Liver (tissue), 9 donors: ENCODE measurements around the gene JAKMIP2. TPM values are rescaled to one million over a fixed set of nuclear protein-coding genes. Genes with fewer than 3 reads are reported as not detected.

ENCODE experiments used
- DNase-seq: peaks from one replicate; pipeline ENCODE4 v3.0.0-alpha.2; 2017; ENCODE audit warnings: low spot score
- H3K27ac ChIP-seq, 2 donors: one replicate each; pipeline ENCODE4 v1.7.0; 2013; ENCODE audit warnings: inconsistent platforms in 2 of 2, low read length in 2 of 2, control low read depth in 1 of 2, low read depth in 1 of 2, mild to moderate bottlenecking in 1 of 2
- H3K27me3 ChIP-seq, 4 donors: one replicate each; pipeline versions ENCODE4 v1.6.1 to v1.7.0; 2013; ENCODE audit warnings: low read length in 3 of 4, inconsistent platforms in 1 of 4, mild to moderate bottlenecking in 1 of 4, moderate library complexity in 1 of 4; ENCODE audit not compliant: control insufficient read depth in 4 of 4, insufficient read depth in 4 of 4
- H3K36me3 ChIP-seq, 4 donors: one replicate each; pipeline versions ENCODE4 v1.6.1 to v1.7.0; 2013; ENCODE audit warnings: low read length in 3 of 4, mild to moderate bottlenecking in 3 of 4, low read depth in 1 of 4, moderate library complexity in 1 of 4; ENCODE audit not compliant: control insufficient read depth in 4 of 4, insufficient read depth in 3 of 4
- H3K4me1 ChIP-seq, 4 donors: one replicate each; pipeline versions ENCODE4 v1.6.1 to v1.7.0; 2013; ENCODE audit warnings: low read length in 3 of 4, mild to moderate bottlenecking in 3 of 4, moderate library complexity in 1 of 4; ENCODE audit not compliant: control insufficient read depth in 4 of 4, insufficient read depth in 4 of 4
- H3K4me3 ChIP-seq, 3 donors: one replicate each; pipeline versions ENCODE4 v1.6.1 to v1.7.0; 2013; ENCODE audit warnings: low read length in 3 of 3, control low read depth in 1 of 3, low read depth in 1 of 3, mild to moderate bottlenecking in 1 of 3
- H3K9ac ChIP-seq, 2 donors: one replicate each; pipeline ENCODE4 v1.7.0; 2013; ENCODE audit warnings: low read length in 2 of 2, mild to moderate bottlenecking in 2 of 2, moderate library complexity in 2 of 2, control low read depth in 1 of 2, low read depth in 1 of 2
- H3K9me3 ChIP-seq, 4 donors: one replicate each; pipeline versions ENCODE4 v1.6.1 to v1.7.0; 2013; ENCODE audit warnings: low read length in 3 of 4; ENCODE audit not compliant: control insufficient read depth in 4 of 4
- EGR1 ChIP-seq, 2 donors: IDR thresholded peaks; 2 replicates each; pipeline ENCODE4 v1.6.1; 2016 to 2018; ENCODE audit warnings: antibody characterized with exemption in 2 of 2, low read depth in 2 of 2
- FOXA1 ChIP-seq: IDR thresholded peaks from 2 replicates; pipeline ENCODE4 v1.6.1; 2016; ENCODE audit warnings: antibody characterized with exemption
- FOXA2 ChIP-seq: IDR thresholded peaks from 2 replicates; pipeline ENCODE4 v1.6.1; 2016; ENCODE audit warnings: antibody characterized with exemption
- GABPA ChIP-seq, 2 donors: IDR thresholded peaks in 1 of 2; conservative IDR thresholded peaks in 1 of 2; 2 replicates each; pipeline ENCODE4 v1.6.1; 2016; ENCODE audit warnings: antibody characterized with exemption in 2 of 2, mild to moderate bottlenecking in 1 of 2, moderate library complexity in 1 of 2
- HNF4G ChIP-seq: IDR thresholded peaks from 2 replicates; pipeline ENCODE4 v1.6.1; 2016; ENCODE audit warnings: antibody characterized with exemption
- JUND ChIP-seq, 2 donors: IDR thresholded peaks; 2 replicates each; pipeline ENCODE4 v1.6.1; 2016; ENCODE audit warnings: antibody characterized with exemption in 2 of 2
- MAX ChIP-seq: IDR thresholded peaks from 2 replicates; pipeline ENCODE4 v1.6.1; 2016; ENCODE audit warnings: antibody characterized with exemption
- NR2F2 ChIP-seq: IDR thresholded peaks from 2 replicates; pipeline ENCODE4 v1.6.1; 2016; ENCODE audit warnings: antibody characterized with exemption
- RAD21 ChIP-seq, 2 donors: IDR thresholded peaks; 2 replicates each; pipeline ENCODE4 v1.6.1; 2016; ENCODE audit warnings: antibody characterized with exemption in 2 of 2, mild to moderate bottlenecking in 2 of 2
- REST ChIP-seq: IDR thresholded peaks from 2 replicates; pipeline ENCODE4 v1.6.1; 2016; ENCODE audit warnings: antibody characterized with exemption, mild to moderate bottlenecking
- RXRA ChIP-seq, 2 donors: IDR thresholded peaks; 2 replicates each; pipeline ENCODE4 v1.6.1; 2017 to 2018; ENCODE audit warnings: antibody characterized with exemption in 2 of 2, mild to moderate bottlenecking in 1 of 2
- SP1 ChIP-seq: IDR thresholded peaks from 2 replicates; pipeline ENCODE4 v1.6.1; 2018; ENCODE audit warnings: antibody characterized with exemption, mild to moderate bottlenecking
- TAF1 ChIP-seq: conservative IDR thresholded peaks from 2 replicates; pipeline ENCODE4 v1.6.1; 2016; ENCODE audit warnings: antibody characterized with exemption, mild to moderate bottlenecking
- YY1 ChIP-seq: IDR thresholded peaks from 2 replicates; pipeline ENCODE4 v1.6.1; 2016; ENCODE audit warnings: antibody characterized with exemption, mild to moderate bottlenecking
- ZBTB33 ChIP-seq: IDR thresholded peaks from 2 replicates; pipeline ENCODE4 v1.6.1; 2016; ENCODE audit warnings: antibody characterized with exemption
- WGBS: extraction: QIAGEN DNeasy Blood & Tissue Kit; methylation state at CpG from one replicate; pipeline ENCODE4 v1.1.7; 2013; 5-methylcytosine and 5-hydroxymethylcytosine counted together
- polyA plus RNA-seq, 2 donors: library from polyadenylated mRNA; stranded (reverse) in 1 of 2; unstranded in 1 of 2; fragments of 200-250 nt in 1 of 2; fragments of >200 nt in 1 of 2; fragmentation: Nextera tagmentation in 1 of 2; extraction: Ambion mirVana in 1 of 2; gene quantifications; one replicate each; pipeline versions ENCODE4 v1.2.1 to v1.2.3, GENCODE V29; 2013 to 2015
- total RNA-seq, 2 donors: library from RNA; depleted of rRNA; stranded (reverse); fragments of >200 nt; gene quantifications; one replicate each; pipeline ENCODE4 v1.2.3, GENCODE V29; 2014
- TF ChIP-seq, protein P1 (sequence below): fragments of 150-350 bp; IDR thresholded peaks from 2 replicates; pipeline ENCODE4 v1.5.1; 2017; ENCODE audit warnings: improper control_type of control experiment, low read depth, low read length; ENCODE audit not compliant: missing input control
- TF ChIP-seq, protein P2 (sequence below): IDR thresholded peaks from 2 replicates; pipeline ENCODE4 v1.6.1; 2016; ENCODE audit warnings: antibody characterized with exemption
- donor health status: healthy.
- donor health status: healthy.
- donor health status: healthy.
- donor health status: healthy.
- donor health status: healthy.

The JAKMIP2 gene
- total and polyA plus RNA-seq, 4 donors = 0.06 to 0.38 (median 0.24) TPM

GRCh38 chr5:147733075-147733474 lies 49.5 kb downstream of the JAKMIP2 start:
- peaks cover 0 to 9% (median 6%) of the 10 kb centered on the region in 4 donors for H3K4me1 ChIP-seq
- H3K27me3 ChIP-seq = no peaks in the 10 kb centered on the region
- no peak overlapping the region for H3K4me3 ChIP-seq
- DNase-seq = no peak
- no peak overlapping the region for H3K9ac ChIP-seq
- H3K9me3 ChIP-seq = no peaks in the 10 kb centered on the region
- H3K36me3 ChIP-seq = no peaks in the 10 kb centered on the region
- H3K27ac ChIP-seq = no peak overlapping the region
- TF ChIP-seq NR2F2 = no peak
- no peak for TF ChIP-seq HNF4G
- TF ChIP-seq, protein P1, sequence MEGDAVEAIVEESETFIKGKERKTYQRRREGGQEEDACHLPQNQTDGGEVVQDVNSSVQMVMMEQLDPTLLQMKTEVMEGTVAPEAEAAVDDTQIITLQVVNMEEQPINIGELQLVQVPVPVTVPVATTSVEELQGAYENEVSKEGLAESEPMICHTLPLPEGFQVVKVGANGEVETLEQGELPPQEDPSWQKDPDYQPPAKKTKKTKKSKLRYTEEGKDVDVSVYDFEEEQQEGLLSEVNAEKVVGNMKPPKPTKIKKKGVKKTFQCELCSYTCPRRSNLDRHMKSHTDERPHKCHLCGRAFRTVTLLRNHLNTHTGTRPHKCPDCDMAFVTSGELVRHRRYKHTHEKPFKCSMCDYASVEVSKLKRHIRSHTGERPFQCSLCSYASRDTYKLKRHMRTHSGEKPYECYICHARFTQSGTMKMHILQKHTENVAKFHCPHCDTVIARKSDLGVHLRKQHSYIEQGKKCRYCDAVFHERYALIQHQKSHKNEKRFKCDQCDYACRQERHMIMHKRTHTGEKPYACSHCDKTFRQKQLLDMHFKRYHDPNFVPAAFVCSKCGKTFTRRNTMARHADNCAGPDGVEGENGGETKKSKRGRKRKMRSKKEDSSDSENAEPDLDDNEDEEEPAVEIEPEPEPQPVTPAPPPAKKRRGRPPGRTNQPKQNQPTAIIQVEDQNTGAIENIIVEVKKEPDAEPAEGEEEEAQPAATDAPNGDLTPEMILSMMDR = no peak
- no peak for TF ChIP-seq TAF1
- no peak for TF ChIP-seq SP1
- TF ChIP-seq MAX = no peak
- TF ChIP-seq FOXA2 = no peak
- no peak for TF ChIP-seq EGR1 (IDR thresholded peaks at IDR 0.05; ENCODE audit: low read depth in 2 of 2)
- no peak for TF ChIP-seq YY1
- TF ChIP-seq, protein P2, sequence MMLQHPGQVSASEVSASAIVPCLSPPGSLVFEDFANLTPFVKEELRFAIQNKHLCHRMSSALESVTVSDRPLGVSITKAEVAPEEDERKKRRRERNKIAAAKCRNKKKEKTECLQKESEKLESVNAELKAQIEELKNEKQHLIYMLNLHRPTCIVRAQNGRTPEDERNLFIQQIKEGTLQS = no peak
- no peak for TF ChIP-seq GABPA (IDR thresholded peaks at IDR 0.05 in 1 of 2, conservative IDR thresholded peaks at IDR 0.05 in 1 of 2)
- no peak for TF ChIP-seq RXRA (IDR thresholded peaks at IDR 0.05)
- TF ChIP-seq FOXA1 = no peak
- WGBS = 89% methylated on average over 1 of the region's 1 CpG

- H3K4me3 ChIP-seq = no peak overlapping the region
- no peak overlapping the region for H3K9ac ChIP-seq
- H3K27ac ChIP-seq = no peak overlapping the region
- TF ChIP-seq FOXA1 (no peak), JUND (IDR thresholded peaks at IDR 0.05) (no peak), YY1 (no peak), GABPA (IDR thresholded peaks at IDR 0.05 in 1 of 2, conservative IDR thresholded peaks at IDR 0.05 in 1 of 2) (no peak), SP1 (no peak), REST (no peak), RAD21 (IDR thresholded peaks at IDR 0.05) (no peak), ZBTB33 (no peak)
- TF ChIP-seq, protein P2 = no peak
- H3K27me3 ChIP-seq = no peaks in the 10 kb centered on the region
- no peaks in the 10 kb centered on the region for H3K36me3 ChIP-seq
- H3K9me3 ChIP-seq = no peaks in the 10 kb centered on the region
- DNase-seq = no peak
- 80% methylated on average over 4 of the region's 4 CpGs for WGBS
- H3K4me1 ChIP-seq = peaks cover 0 to 8% (median 5%) of the 10 kb centered on the region in 4 donors
These were observed 50.1 kb downstream of the JAKMIP2 start for GRCh38 chr5:147732291-147732883.
